HG03460 (cell line): ENCODE results near the gene NECTIN1.
A peak's percentile ranks its signal among the peaks of the same experiment; 100 is the strongest.

Experiments used
- ATAC-seq: cut with Tn5 transposase; IDR thresholded peaks from one replicate; pipeline ENCODE4 v1.9.1; 2021; ENCODE audit not compliant: unreplicated experiment

Gene NECTIN1

GRCh38 chr11:119734788-119735187 is 5.8 kb upstream of the NECTIN1 start:
- ATAC-seq: no peak

DNA sequence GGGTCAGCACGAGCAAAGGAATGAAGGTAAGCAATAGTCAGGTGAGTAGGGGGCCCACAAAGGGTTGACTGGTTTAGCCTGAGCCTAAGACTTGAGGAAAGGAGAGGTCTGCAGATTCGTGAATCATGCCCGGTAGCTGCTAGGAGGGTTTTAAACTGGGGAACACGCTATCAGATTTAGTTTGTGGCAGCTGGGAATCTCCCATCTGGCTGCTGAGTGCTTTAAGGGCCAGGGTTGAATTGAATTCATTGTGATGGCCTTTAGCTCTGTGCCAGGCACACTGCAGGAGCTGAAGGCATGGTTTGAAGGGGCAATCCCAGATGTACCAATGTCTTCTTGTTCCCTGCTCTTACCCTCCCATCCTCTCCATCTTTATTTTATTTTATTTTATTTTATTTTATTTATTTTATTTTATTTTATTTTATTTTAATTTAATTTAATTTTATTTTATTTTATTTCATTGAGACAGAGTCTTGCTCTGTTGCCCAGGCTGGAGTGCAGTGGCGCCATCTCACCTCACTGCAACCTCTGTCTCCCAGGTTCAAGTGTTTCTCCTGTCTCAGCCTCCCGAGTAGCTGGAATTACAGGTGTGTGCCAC is 1.9 kb upstream of the NECTIN1 start:
- ATAC-seq: no peak

DNA sequence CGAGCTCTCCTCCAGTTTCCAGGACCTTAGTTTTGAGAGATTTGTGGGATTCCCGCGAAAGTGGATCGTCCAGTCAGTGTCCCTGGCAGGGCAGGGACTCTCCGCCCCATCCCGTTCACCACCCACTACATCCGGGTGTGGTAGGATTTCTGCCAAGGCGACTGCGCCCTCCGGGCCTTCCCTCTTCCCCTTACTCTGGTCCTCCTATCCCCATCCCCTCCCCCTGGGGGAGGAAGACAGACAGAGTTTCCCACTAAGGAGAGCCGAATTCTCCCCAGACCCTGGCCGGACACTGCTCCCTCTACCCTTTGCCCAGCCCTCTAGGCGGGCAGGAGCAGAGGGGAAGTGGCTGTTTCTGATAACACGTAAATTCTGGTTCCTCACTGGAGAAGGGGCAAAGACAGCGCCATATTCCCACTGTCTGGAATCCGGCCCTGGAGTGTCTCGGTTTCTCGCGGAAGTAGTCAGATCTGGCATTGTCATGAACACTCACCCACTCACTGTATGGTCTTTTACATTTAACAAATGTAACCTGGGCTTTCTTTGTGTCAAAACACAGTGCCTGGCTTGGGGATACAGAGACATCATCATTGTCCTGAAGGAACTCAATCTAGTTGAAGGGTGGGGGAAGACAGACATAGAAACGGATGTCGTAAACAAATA is 1.1 kb upstream of the NECTIN1 start:
- no peak for ATAC-seq

- ATAC-seq: peak; percentile 13
These were observed 554 bp upstream of the NECTIN1 start for GRCh38 chr11:119729581-119729927.

GRCh38 chr11:119728211-119728626 is 781 bp downstream of the NECTIN1 start:
- ATAC-seq: no peak

DNA sequence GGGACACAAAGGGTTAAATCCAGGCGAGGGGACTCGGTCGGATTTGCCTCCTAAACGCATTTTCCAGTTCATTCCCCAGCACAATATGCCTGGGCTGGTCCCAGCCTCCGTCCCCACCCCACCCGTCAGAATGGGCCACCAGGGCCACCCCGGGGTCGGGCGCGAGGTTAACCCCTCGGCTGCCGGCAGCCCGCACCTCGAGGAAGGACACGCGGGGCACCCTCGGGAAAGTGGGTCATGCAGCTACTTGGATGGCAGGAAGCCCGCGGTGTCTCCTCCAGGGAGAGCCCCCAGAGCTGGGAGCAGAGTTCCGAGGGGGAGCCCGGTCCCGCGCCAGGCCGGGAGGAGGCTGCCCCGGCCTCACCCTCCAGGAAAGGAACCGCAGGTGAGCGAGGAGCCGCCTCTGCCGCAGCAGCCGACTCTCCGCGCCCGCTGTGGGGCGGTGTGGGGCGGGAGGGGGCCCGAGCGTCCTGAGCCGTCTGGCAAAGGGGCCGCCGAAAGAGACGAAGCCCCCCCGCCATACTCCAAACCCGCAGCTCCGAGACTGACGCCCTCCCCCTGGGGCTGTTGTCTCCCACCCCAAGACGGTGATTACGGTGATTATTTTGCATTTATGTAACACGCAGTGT is 1.4 kb downstream of the NECTIN1 start:
- no peak for ATAC-seq

- ATAC-seq: no peak
These were observed 2.1 kb downstream of the NECTIN1 start for GRCh38 chr11:119726585-119727522.

- ATAC-seq: no peak
These were observed 2.8 kb downstream of the NECTIN1 start for GRCh38 chr11:119726150-119726553.

DNA sequence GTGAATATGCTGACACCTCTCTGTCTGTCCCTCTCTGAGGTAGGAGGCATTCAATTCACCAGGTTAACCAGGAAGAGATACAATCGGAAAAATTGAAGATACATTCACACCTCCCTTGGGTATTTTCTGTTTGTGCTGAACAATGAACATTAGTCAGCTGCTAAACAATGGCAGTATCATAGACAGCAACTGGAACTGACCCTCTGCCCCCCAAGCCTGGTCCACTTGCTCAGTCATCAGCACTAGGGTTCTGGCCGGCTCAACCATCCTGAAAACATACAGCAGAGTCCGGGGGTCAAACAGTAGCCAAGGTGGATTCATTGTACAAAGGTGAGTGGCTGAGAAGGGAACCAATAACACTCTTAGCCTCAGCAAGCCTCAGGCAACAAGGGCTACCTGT is 4.0 kb downstream of the NECTIN1 start:
- ATAC-seq: no peak

DNA sequence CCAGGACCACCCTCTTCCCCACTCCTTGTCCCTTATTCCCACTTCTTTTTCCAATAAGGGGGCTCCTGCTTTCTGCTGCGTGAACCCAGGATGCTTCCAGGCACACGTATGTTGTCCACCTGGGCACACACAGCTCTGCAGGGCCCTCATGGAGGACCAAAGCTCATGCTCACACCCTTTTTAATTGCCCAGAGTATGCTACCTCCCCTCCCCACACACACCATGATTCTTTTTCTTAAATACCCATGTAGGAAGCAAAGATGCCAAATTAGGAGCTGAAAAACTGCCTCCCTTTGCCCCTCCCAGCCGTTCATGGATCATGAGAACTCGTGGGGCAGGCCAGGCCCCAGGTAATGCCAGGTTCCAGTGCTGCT is 5.1 kb downstream of the NECTIN1 start:
- ATAC-seq: no peak

GRCh38 chr11:119723243-119723951 is 5.6 kb downstream of the NECTIN1 start:
- ATAC-seq: no peak

DNA sequence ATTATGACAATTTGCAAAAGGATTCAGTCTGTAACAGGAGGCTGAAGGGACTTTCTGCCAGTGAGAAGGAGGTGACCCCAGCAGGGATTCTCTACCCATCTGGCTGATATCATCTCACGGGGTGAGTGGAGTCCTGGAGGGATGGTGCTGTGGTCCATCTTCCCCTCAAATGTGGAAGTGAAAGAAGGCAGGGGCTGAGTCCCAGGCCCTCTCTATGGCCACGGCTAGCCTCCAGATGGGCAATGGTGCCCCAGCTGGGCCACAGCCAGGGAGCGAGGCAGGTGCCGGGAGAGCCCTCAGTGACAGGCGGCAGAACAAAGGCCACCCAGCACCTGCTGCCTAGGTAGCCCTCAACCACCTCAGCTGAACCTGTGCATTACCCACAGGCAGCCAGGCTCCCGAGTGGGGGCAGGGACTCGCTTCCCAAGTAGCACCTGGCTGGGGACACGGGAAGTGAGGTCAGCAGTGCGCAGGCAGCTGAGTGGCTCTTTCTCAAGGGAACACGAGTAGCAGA is 6.7 kb downstream of the NECTIN1 start:
- no peak for ATAC-seq

DNA sequence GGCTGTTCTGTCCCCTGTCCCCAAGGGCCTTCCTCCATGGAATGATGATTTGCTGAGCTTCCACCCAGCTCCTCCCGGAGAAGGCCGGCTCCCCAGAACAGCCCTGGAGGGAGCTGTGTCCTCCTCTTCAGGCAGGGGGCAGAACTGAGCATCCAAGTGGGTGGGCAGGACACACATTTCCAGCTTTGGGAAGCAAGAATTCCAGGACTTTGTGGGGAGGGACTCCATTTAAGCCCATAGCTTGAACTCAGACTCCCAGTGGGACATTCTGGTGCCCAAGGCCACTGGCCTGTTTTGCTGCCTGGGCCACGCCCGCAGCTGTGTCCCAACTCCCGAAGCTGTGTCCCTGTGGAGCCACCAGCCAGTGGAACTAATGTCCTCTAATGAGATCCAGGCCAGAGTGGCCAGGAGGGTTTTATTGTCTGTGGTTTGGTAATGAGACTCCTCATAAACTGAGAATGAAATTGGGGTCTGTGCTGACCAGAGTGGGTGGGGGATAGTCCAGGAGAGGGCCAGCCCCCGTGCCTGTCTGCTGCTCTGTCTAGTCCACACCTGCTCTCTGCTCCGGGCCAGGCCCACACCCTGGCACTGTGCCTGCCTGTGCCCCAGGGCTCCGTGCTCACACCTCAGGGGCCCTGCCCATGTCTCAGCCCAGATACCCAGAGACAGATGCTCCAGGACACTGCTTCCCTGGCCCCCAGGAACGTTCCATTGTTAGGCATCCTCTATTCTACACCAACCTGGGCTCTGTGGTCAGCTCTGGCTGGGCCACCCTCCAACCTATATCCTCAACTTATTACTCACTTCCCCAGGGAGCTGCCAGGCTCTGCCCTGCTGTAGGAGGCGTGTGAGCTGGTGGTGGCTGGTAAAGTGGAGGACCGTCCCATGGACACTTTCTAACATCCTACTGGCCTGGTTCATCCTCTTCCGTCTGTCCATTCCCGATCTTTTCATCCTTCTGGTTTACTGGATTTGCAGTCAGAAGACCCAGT is 7.6 kb downstream of the NECTIN1 start:
- no peak for ATAC-seq

- no peak for ATAC-seq
These were observed 8.6 kb downstream of the NECTIN1 start for GRCh38 chr11:119720311-119720913.

DNA sequence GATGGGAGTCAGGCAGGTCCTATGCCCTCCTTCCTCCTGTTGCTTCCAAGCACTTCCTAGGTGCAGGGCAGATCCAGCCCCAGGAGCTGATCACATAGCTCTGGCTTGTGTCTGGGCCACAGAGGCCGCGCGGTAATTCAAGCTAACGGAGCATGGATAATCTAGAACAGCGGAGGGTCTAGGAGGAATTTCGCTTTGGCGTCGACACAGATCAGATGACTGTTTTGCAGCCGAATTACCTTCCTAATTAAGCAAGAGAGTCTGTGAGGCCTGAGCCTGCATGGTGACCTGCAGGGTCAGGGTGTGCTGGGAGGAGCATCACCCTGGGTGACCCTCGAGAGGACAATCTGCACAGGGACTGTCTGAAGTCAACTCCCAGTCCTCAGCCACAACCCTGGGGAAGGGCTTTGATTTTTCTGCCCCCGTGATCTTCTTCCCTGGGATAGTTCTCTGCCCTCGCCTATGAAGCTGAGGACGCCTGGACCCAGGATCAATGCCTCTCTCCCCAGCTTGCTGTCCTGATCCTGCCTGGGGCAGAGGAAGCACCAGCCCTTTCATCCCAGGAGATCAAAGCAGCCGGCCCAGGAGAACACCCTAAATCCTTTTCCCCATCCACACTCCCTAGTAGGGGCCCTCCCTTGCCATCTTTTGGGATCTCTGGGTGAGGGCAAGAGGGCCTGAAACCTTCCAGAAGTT is 11.0 kb downstream of the NECTIN1 start:
- no peak for ATAC-seq

- no peak for ATAC-seq
These were observed 12.2 kb downstream of the NECTIN1 start for GRCh38 chr11:119716582-119717498.

DNA sequence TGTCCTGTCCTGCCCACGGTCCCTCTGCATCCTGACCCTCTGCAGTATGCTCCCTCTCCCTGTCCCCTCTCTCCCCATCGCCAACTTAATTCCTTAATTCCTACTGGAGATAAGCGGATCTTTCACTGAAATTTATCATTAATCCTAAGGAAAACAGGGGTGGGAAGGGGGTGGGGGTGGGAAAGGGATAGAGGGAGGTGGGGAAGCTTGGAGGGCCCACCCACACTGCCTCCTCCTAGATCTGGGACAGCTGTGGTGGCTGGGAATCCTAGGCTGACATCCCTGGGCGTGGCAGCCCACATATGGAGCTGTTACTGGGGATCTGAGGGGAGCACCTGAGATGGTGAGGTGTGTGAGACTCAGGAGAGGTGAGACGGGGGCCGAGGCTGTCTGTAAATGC is 14.4 kb downstream of the NECTIN1 start:
- ATAC-seq: no peak
